ENCODE data around the gene LBP. TPM values are rescaled to one million over a fixed set of nuclear protein-coding genes. Genes with fewer than 3 reads are reported as not detected.
"Not testable (repeated sequence)": the region's sequence is repeated elsewhere in the genome, so short reads cannot be mapped to it uniquely, and the experiment has no call there.

LBP gene
- total RNA-seq, 1 donor from 2014 or later, result not detected

- Mint-ChIP-seq H3K36me3 (ENCODE audit: low read depth) (peaks cover 2% of the 10 kb centered on the region), H3K4me1 (ENCODE audit: low read depth) (no peaks in the 10 kb centered on the region), H3K27me3 (ENCODE audit: low read depth) (peaks cover 7% of the 10 kb centered on the region), H3K9me3 (ENCODE audit: low read depth) (peaks cover 2% of the 10 kb centered on the region), H3K27ac (ENCODE audit: unreplicated experiment) (no peak overlapping the region), H3K4me3 (ENCODE audit: unreplicated experiment) (no peak overlapping the region)
- DNase-seq (ENCODE audit: low spot score), result no peak
- TF ChIP-seq, protein P1, sequence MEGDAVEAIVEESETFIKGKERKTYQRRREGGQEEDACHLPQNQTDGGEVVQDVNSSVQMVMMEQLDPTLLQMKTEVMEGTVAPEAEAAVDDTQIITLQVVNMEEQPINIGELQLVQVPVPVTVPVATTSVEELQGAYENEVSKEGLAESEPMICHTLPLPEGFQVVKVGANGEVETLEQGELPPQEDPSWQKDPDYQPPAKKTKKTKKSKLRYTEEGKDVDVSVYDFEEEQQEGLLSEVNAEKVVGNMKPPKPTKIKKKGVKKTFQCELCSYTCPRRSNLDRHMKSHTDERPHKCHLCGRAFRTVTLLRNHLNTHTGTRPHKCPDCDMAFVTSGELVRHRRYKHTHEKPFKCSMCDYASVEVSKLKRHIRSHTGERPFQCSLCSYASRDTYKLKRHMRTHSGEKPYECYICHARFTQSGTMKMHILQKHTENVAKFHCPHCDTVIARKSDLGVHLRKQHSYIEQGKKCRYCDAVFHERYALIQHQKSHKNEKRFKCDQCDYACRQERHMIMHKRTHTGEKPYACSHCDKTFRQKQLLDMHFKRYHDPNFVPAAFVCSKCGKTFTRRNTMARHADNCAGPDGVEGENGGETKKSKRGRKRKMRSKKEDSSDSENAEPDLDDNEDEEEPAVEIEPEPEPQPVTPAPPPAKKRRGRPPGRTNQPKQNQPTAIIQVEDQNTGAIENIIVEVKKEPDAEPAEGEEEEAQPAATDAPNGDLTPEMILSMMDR (IDR thresholded peaks at IDR 0.05), result no peak
Observed at GRCh38 chr20:38311491-38311890, 34.8 kb upstream of the LBP start.

DNA sequence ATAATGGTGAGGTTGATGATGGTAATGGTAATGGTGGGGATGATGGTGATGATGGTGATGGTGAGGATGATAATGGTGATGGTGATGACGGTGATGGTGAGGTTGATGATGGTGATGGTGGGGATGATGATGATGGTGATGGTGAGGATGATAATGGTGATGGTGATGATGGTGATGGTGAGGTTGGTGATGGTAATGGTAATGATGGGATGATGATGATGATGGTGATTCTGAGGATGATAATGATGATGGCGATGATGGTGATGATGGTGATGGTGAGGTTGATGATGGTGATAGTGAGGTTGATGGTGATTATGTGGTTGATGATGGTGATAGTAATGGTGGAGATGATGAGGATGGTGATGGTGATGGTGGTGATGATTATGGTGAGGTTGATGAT is 32.6 kb upstream of the LBP start:
- Mint-ChIP-seq H3K9me3 (ENCODE audit: low read depth) (peaks cover 2% of the 10 kb centered on the region), H3K27me3 (ENCODE audit: low read depth) (peaks cover 7% of the 10 kb centered on the region), H3K36me3 (ENCODE audit: low read depth) (peaks cover 2% of the 10 kb centered on the region), H3K27ac (ENCODE audit: unreplicated experiment) (no peak overlapping the region), H3K4me1 (ENCODE audit: low read depth) (no peaks in the 10 kb centered on the region), H3K4me3 (ENCODE audit: unreplicated experiment) (no peak overlapping the region)
- TF ChIP-seq, protein P1 (IDR thresholded peaks at IDR 0.05), result no peak
- DNase-seq (ENCODE audit: low spot score), result no peak

GRCh38 chr20:38314350-38314749 is 31.9 kb upstream of the LBP start:
- not testable (repeated sequence) for H3K9me3 Mint-ChIP-seq (ENCODE audit: low read depth); H3K27me3 Mint-ChIP-seq (ENCODE audit: low read depth); H3K36me3 Mint-ChIP-seq (ENCODE audit: low read depth); H3K4me3 Mint-ChIP-seq (ENCODE audit: unreplicated experiment); H3K4me1 Mint-ChIP-seq (ENCODE audit: low read depth); DNase-seq (ENCODE audit: low spot score); H3K27ac Mint-ChIP-seq (ENCODE audit: unreplicated experiment)

- H3K27me3 Mint-ChIP-seq (ENCODE audit: low read depth), result peaks cover 5% of the 10 kb centered on the region
- H3K4me3 Mint-ChIP-seq (ENCODE audit: unreplicated experiment), result no peak overlapping the region
- TF ChIP-seq, protein P1 (IDR thresholded peaks at IDR 0.05), result peak; percentile 69
- DNase-seq (ENCODE audit: low spot score), result no peak
- no peaks in the 10 kb centered on the region for H3K9me3 Mint-ChIP-seq (ENCODE audit: low read depth)
- H3K4me1 Mint-ChIP-seq (ENCODE audit: low read depth), result no peaks in the 10 kb centered on the region
- no peak overlapping the region for H3K27ac Mint-ChIP-seq (ENCODE audit: unreplicated experiment)
- H3K36me3 Mint-ChIP-seq (ENCODE audit: low read depth), result peaks cover 2% of the 10 kb centered on the region
Observed at GRCh38 chr20:38315290-38315966, 30.9 kb upstream of the LBP start.

GRCh38 chr20:38316341-38316740 is 29.9 kb upstream of the LBP start:
- peaks cover 4% of the 10 kb centered on the region for H3K27me3 Mint-ChIP-seq (ENCODE audit: low read depth)
- H3K4me1 Mint-ChIP-seq (ENCODE audit: low read depth), result no peaks in the 10 kb centered on the region
- TF ChIP-seq, protein P1 (IDR thresholded peaks at IDR 0.05), result no peak
- no peak overlapping the region for H3K4me3 Mint-ChIP-seq (ENCODE audit: unreplicated experiment)
- DNase-seq (ENCODE audit: low spot score), result no peak
- no peaks in the 10 kb centered on the region for H3K9me3 Mint-ChIP-seq (ENCODE audit: low read depth)
- H3K36me3 Mint-ChIP-seq (ENCODE audit: low read depth), result peaks cover 2% of the 10 kb centered on the region
- no peak overlapping the region for H3K27ac Mint-ChIP-seq (ENCODE audit: unreplicated experiment)

- H3K36me3 Mint-ChIP-seq (ENCODE audit: low read depth), result peaks cover 2% of the 10 kb centered on the region
- H3K9me3 Mint-ChIP-seq (ENCODE audit: low read depth), result no peaks in the 10 kb centered on the region
Observed at GRCh38 chr20:38317422-38317821, 28.9 kb upstream of the LBP start.

More at GRCh38 chr20:38317422-38317821, 28.9 kb upstream of the LBP start:
- peaks cover 2% of the 10 kb centered on the region for H3K27me3 Mint-ChIP-seq (ENCODE audit: low read depth)
- H3K4me1 Mint-ChIP-seq (ENCODE audit: low read depth), result peaks cover 5% of the 10 kb centered on the region
- no peak overlapping the region for H3K4me3 Mint-ChIP-seq (ENCODE audit: unreplicated experiment)
- DNase-seq (ENCODE audit: low spot score), result no peak
- H3K27ac Mint-ChIP-seq (ENCODE audit: unreplicated experiment), result no peak overlapping the region
- TF ChIP-seq, protein P1 (IDR thresholded peaks at IDR 0.05), result no peak
